GM12873 (cell line): ENCODE data around the gene ARHGEF40.

Source experiments
- TF ChIP-seq, protein P1 (sequence below): IDR thresholded peaks from 2 replicates; pipeline ENCODE4 v1.5.1; 2012; ENCODE audit warnings: low read depth, mild to moderate bottlenecking, moderate library complexity, low read length, control low read depth; ENCODE audit not compliant: insufficient read depth; ENCODE audit errors: missing control alignments

The ARHGEF40 gene

DNA sequence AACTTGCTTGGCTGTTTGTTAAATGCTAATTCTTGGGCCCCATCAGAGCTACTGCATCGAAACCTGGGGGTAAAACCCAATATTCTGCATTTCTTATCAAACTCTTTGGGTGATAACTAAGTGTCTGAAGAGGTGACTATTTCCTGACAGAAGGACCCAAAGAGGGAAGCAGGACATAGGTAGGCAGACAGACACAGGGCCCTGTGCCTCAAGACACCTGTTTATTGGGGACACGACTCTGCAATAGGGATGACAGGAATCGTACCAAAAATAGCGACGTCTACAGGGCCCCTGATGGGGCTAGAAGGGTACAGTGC, 19.7 kb downstream of the ARHGEF40 start:
- TF ChIP-seq, protein P1, sequence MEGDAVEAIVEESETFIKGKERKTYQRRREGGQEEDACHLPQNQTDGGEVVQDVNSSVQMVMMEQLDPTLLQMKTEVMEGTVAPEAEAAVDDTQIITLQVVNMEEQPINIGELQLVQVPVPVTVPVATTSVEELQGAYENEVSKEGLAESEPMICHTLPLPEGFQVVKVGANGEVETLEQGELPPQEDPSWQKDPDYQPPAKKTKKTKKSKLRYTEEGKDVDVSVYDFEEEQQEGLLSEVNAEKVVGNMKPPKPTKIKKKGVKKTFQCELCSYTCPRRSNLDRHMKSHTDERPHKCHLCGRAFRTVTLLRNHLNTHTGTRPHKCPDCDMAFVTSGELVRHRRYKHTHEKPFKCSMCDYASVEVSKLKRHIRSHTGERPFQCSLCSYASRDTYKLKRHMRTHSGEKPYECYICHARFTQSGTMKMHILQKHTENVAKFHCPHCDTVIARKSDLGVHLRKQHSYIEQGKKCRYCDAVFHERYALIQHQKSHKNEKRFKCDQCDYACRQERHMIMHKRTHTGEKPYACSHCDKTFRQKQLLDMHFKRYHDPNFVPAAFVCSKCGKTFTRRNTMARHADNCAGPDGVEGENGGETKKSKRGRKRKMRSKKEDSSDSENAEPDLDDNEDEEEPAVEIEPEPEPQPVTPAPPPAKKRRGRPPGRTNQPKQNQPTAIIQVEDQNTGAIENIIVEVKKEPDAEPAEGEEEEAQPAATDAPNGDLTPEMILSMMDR: no peak

DNA sequence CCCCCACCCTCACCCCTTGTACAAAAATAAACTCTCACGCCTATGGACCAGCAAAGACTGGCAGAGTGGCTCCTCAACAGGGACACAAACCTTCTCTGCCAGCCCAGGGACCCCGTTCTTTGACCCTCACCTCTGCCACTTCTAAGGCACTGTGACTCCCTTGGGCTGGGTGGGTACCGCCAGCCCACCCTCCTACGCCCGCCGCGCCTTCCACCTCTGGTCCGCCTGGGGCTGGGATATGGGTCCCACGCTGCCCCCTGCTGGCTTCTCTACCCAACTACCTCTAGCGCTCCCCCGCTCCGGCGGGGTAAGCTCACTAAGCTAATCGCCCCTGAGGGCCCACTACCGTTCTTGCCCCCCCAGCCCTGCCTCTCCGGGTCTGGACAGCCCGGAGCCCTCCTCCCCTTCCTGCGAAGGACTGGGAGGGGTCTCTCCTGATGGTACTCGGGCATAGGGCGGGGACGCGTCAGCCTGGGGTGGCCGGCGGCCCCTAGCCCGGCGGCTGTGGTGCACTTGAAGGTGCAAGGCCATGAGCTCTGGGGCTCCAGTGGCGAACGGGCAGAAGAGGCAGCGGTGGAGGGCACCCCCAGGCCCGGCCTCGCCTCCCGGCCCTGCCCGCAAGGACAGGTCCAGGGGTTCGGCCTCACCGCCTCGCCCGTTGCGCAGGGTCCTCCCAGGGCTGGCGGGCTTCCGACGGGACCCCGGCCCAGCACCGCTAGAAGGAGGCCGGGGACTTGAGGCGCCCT, 20.3 kb downstream of the ARHGEF40 start:
- TF ChIP-seq, protein P1: peak; percentile 50

DNA sequence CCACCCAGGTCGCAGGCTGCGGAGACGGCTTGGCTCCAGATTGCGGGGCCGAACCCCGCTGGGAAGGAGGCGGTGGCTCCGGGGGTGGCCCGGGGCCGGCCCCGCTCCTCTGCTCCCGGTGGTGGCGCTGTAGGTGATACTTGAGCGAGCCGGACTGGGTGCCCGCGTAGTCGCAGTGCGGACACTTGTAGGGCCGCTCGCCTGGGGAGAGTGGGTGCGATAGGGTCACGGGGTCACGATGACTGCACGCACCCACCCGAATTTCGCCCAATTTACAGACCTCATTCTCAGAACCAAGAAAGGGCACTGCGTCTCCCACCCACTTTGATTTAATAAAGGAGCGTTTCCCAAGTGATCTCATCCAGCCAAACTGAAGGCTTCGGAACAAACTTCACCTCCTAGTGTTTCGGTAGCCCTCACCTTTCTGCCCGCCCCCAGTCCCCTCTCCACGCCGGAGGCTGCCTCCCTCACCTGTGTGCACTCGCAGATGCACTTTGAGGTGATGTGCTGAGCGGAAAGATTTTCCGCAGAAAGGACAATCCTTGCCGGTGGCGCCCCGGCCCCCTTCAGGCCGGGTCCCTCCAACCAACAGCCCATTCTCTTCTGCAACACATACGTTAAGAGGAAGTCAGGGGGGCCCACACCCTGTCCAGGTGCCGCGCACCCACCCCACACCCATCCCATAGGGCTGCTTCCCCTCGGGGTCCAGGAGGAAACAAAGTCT, 21.0 kb downstream of the ARHGEF40 start:
- TF ChIP-seq, protein P1: no peak

DNA sequence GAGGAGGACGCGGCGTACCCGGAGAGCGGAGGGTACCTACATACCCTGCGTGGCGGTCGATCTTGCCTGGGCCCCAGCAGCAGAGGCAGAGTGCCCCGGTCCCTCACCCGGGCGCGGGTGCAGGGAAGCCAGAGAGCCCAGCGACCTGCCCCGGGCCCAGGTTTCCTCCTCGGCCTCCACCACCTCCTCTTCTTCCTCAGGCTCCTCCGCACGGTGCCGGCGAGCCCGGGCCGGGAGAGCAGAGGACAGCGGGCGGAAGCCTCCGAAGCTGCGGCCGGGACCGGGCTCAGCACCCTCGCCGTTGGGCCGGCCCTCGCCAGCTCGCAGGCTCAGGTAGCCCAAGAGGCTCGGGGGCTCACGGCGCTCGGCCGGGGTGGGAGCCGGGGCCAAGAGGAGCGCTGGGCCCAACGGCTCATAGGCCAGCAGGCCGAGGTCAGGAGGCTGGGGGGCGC, 21.7 kb downstream of the ARHGEF40 start:
- TF ChIP-seq, protein P1: no peak

DNA sequence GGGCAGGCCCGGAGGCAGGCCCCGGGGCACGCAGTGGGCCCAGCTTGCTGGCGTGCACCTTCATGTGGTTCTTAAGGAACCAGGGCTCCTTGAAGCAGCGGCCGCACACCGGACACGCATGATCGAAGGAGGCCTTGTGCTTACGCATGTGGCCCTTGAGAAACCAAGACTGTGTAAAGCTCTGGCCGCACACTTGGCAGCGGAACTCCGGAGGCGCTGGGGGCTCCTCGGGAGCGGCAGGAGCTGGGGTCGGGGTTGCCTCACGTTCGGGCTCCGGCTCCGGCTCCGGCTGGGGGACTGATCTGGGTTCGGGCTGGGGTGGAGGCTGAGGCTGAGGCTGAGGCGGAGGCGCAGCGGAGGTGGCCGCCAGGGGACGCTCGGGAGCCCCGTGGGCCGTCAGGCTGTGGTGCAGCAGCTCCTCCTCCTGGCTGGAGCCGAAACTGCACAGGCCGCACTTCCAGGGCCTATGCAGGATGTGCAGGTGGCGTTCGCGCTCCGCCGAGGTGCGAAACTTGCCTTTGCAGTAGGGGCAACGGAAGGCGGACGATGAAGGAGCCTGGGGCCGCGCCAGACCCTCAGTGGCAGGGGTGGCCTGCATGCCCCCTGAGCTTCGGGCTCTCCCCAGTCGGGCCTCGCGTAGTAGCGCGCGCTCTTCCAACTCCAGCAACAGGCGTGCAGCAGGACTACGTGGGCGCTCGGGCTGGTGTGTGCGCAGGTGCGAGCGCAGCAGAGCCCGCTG, 22.3 kb downstream of the ARHGEF40 start:
- TF ChIP-seq, protein P1: peak; percentile 100

DNA sequence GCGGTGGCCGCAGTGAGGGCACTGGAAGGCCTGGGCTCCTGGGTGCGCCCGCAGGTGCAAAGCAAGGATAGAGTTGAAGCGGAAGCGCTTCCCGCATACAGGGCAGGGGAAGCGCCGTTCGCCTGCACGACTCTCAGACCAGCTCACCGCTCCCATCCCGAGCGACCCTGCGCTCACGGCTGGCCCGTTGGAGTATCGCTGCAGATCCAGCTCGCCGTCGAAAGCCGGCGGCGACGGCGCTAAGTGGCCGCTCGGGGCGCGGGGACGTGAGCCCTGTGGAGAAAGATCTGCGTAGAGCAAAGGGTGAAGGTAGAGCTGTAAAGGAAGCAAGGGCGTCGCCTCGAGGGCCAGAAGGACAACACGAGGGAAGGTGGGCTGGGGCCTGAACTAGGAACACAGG, 22.9 kb downstream of the ARHGEF40 start:
- TF ChIP-seq, protein P1: no peak
